Measurements from ENCODE around the gene JAK1. TPM values are rescaled to one million over a fixed set of nuclear protein-coding genes. Genes with fewer than 3 reads are reported as not detected.

Gene JAK1
- total and polyA plus RNA-seq, 2 of the 8 experiments (the other 6 are each of a cell fraction or from before 2014, with no cell fraction given), result 7.8 to 24.5 TPM

DNA sequence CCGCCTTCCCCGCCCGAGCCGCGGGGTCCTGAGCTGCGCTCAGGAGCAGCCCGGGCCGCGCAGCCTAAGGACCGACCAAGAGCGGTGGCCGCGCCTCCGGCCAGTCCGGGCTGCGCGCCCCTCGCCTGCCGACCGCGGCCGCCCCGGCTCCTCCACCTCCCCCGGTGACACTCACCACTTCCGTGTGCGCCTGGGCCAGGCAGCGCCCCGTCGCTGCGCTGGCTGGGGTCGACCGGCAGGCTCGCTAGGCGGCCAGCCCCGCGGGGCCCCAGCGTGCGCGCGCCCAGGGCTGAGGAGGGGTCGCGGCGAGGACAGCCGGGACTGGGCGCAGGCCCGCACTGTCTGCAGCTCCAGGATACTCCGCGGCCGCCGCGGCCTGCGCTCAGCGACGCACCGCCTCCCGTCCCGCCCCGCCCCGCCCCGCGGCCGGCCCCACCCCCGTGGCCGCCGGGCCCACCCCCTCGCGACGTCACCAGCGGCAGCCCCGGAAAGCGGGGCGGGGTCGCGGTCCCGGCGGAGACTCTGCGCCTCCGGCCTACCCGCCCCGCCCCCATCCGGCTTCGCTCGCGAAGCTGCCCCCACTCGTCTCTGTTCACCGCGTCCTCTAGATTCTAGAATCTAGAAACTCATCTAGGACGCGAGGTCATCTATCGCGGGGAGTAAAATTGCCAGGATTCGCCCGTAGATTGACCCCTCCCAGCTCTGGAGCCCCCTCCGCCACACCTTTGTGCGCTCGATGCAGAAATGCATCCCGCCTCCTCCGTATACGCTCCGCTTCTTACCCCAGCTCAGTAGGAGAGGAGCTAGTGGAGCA, at the start of gene JAK1 (continued):
- TF ChIP-seq SAP30 (IDR thresholded peaks at IDR 0.05; ENCODE audit: insufficient read depth, insufficient replicate concordance, low read length), result no peak
- peak; percentile 69 for TF ChIP-seq POLR2AphosphoS5 (IDR thresholded peaks at IDR 0.05; ENCODE audit: low read depth, low read length)
- TF ChIP-seq, protein P1, sequence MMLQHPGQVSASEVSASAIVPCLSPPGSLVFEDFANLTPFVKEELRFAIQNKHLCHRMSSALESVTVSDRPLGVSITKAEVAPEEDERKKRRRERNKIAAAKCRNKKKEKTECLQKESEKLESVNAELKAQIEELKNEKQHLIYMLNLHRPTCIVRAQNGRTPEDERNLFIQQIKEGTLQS (IDR thresholded peaks at IDR 0.05; ENCODE audit: insufficient read depth, low read depth, low read length), result no peak
- TF ChIP-seq SIX5 (IDR thresholded peaks at IDR 0.05; ENCODE audit: low read depth, low read length), result no peak
- TF ChIP-seq TCF12 (IDR thresholded peaks at IDR 0.05; ENCODE audit: low read depth, low read length), result no peak
- no peak for TF ChIP-seq CBX8 (IDR thresholded peaks at IDR 0.05; ENCODE audit: borderline replicate concordance, low read depth, low read length)
- no peak for TF ChIP-seq EGR1 (IDR thresholded peaks at IDR 0.05; ENCODE audit: borderline replicate concordance, low read depth, low read length)
- no peak for TF ChIP-seq SP4 (IDR thresholded peaks at IDR 0.05; ENCODE audit: low read length)
- no peak for TF ChIP-seq KDM1A (IDR thresholded peaks at IDR 0.05; ENCODE audit: borderline replicate concordance, low read length)
- TF ChIP-seq MAFK (IDR thresholded peaks at IDR 0.05; ENCODE audit: low read depth, low read length), result no peak
- no peak for TF ChIP-seq FOSL1 (IDR thresholded peaks at IDR 0.05; ENCODE audit: insufficient read depth, low read depth, low read length)
- peak; percentile 67 for TF ChIP-seq CREB1 (IDR thresholded peaks at IDR 0.05)
- no peak for TF ChIP-seq EZH2 (IDR thresholded peaks at IDR 0.05; ENCODE audit: low read depth, low read length, severe bottlenecking)
- no peak for TF ChIP-seq POU5F1 (IDR thresholded peaks at IDR 0.05; ENCODE audit: low read depth, low read length)
- TF ChIP-seq, protein P2, sequence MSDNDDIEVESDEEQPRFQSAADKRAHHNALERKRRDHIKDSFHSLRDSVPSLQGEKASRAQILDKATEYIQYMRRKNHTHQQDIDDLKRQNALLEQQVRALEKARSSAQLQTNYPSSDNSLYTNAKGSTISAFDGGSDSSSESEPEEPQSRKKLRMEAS (IDR thresholded peaks at IDR 0.05), result 0 out of 2 replicates have a peak, but pooled peaks have one; percentile 12
- TF ChIP-seq TAF7 (optimal IDR thresholded peaks at IDR 0.05; ENCODE audit: borderline replicate concordance, low read depth, low read length), result peak; percentile 80

Measured in H1 (cell line).